Measurements from ENCODE around the gene HSPBAP1.

The HSPBAP1 gene

DNA sequence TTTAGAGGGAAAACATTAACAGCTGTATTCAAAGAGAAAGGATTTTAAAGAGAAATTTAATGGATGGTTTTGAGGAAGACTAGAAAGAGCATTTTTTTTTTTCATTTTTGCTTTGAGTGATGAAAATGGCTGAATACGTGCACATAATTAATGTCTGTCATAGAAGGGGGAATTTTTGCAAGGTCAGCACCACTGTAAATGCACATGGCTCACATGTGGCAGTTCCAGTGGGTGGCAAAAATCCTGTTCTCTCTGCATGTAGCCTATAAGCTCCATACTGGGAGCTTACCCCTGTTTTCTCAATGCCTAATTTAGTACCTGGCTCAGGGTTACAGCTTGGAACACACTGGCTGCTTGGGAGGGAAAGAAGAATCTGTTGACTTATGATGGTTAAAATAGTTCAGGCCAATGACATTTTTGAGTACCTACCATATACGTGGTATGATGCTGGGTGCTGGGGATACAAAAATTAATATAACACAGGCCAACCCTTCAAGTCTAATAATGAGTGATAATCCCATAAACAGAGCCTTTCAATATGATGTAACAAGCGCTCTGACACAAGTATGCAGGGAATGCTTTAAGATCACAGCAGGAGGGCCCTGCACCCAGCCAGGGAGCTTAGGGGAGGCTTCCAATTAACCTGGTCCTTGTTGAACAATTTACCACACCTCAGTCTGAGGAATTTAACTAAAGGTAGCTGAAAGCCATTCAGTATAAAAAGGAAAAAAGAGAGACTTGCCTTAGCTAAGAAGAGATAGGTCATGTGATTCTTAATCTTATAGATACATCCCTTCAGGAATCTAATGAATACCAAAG is 33.0 kb downstream of the HSPBAP1 start:
- no peak overlapping the region for H3K18ac ChIP-seq (ENCODE audit: low read length)
- WGBS, 2 donors (ENCODE audit: extremely low coverage in 2 of 2, insufficient read length in 2 of 2, insufficient replicate concordance in 1 of 2) = no CpG with 5 or more reads among the region's 3 CpGs

GRCh38 chr3:122758877-122759560 is 34.6 kb downstream of the HSPBAP1 start:
- H3K4me1 ChIP-seq (ENCODE audit: control insufficient read depth in 2 of 2, insufficient read depth in 1 of 2, low read depth in 1 of 2, low read length in 2 of 2) = peaks cover 0 to 8% of the 10 kb centered on the region in 2 donors
- no peak overlapping the region for H3K4ac ChIP-seq (ENCODE audit: low read length)
- no peak overlapping the region for H2AFZ ChIP-seq (ENCODE audit: low read length)
- H2BK5ac ChIP-seq (ENCODE audit: low read length) = no peak overlapping the region
- no peak overlapping the region for H3K18ac ChIP-seq (ENCODE audit: low read length)
- no peaks in the 10 kb centered on the region for H3K9me3 ChIP-seq (replicated peaks in 1 of 2; ENCODE audit: control insufficient read depth in 2 of 2, insufficient read depth in 1 of 2, low read depth in 1 of 2, low read length in 2 of 2)
- no peak overlapping the region for H3K4me3 ChIP-seq (ENCODE audit: low read length in 2 of 2)
- H3K79me1 ChIP-seq (ENCODE audit: low read depth, low read length) = no peaks in the 10 kb centered on the region
- WGBS, 2 donors (ENCODE audit: extremely low coverage in 2 of 2, insufficient read length in 2 of 2, insufficient replicate concordance in 1 of 2) = no CpG with 5 or more reads among the region's 3 CpGs
- H2AK5ac ChIP-seq (ENCODE audit: low read depth, low read length) = no peak overlapping the region
- no peak overlapping the region for H2BK15ac ChIP-seq (ENCODE audit: low read length)
- H3K9ac ChIP-seq (ENCODE audit: low read depth, low read length, poor library complexity) = no peak overlapping the region
- no peak overlapping the region for H3K27ac ChIP-seq (replicated peaks; ENCODE audit: low read length)
- H3K23ac ChIP-seq (ENCODE audit: low read depth, low read length, poor library complexity) = no peak overlapping the region
- DNase-seq (ENCODE audit: low spot score) = no peak
- H3K4me2 ChIP-seq (ENCODE audit: insufficient read depth, low read length, poor library complexity, severe bottlenecking) = no peak overlapping the region
- no peak overlapping the region for H2BK120ac ChIP-seq (ENCODE audit: low read depth, low read length)
- no peaks in the 10 kb centered on the region for H3K27me3 ChIP-seq (ENCODE audit: control insufficient read depth in 3 of 3, insufficient read depth in 3 of 3, low read depth in 1 of 3, low read length in 3 of 3)
- no peak overlapping the region for H4K8ac ChIP-seq (ENCODE audit: low read depth, low read length)
- H3K36me3 ChIP-seq (replicated peaks in 1 of 2; ENCODE audit: control insufficient read depth in 2 of 2, insufficient read depth in 2 of 2, low read length in 2 of 2) = peaks cover 0 to 25% of the 10 kb centered on the region in 2 donors
- H2BK12ac ChIP-seq (ENCODE audit: low read length) = no peak overlapping the region
- H3K14ac ChIP-seq (ENCODE audit: low read length) = no peak overlapping the region
- no peak overlapping the region for H4K91ac ChIP-seq (ENCODE audit: low read depth, low read length, poor library complexity)

More for the DNA sequence above, 33.0 kb downstream of the HSPBAP1 start:
- peak; percentile 45 for DNase-seq (ENCODE audit: low spot score)
- no peak overlapping the region for H2BK5ac ChIP-seq (ENCODE audit: low read length)
- no peak overlapping the region for H3K4me3 ChIP-seq (ENCODE audit: low read length in 2 of 2)
- H4K8ac ChIP-seq (ENCODE audit: low read depth, low read length) = no peak overlapping the region
- no peak overlapping the region for H3K23ac ChIP-seq (ENCODE audit: low read depth, low read length, poor library complexity)
- H3K9me3 ChIP-seq (replicated peaks in 1 of 2; ENCODE audit: control insufficient read depth in 2 of 2, insufficient read depth in 1 of 2, low read depth in 1 of 2, low read length in 2 of 2) = no peaks in the 10 kb centered on the region
- no peaks in the 10 kb centered on the region for H3K79me1 ChIP-seq (ENCODE audit: low read depth, low read length)
- H4K91ac ChIP-seq (ENCODE audit: low read depth, low read length, poor library complexity) = no peak overlapping the region
- peaks cover 0 to 15% of the 10 kb centered on the region in 2 donors for H3K36me3 ChIP-seq (replicated peaks in 1 of 2; ENCODE audit: control insufficient read depth in 2 of 2, insufficient read depth in 2 of 2, low read length in 2 of 2)
- H3K4ac ChIP-seq (ENCODE audit: low read length) = no peak overlapping the region
- H3K4me1 ChIP-seq (ENCODE audit: control insufficient read depth in 2 of 2, insufficient read depth in 1 of 2, low read depth in 1 of 2, low read length in 2 of 2) = peaks cover 0 to 8% of the 10 kb centered on the region in 2 donors
- no peak overlapping the region for H2BK15ac ChIP-seq (ENCODE audit: low read length)
- H2BK12ac ChIP-seq (ENCODE audit: low read length) = no peak overlapping the region
- H2AFZ ChIP-seq (ENCODE audit: low read length) = no peak overlapping the region
- no peak overlapping the region for H3K14ac ChIP-seq (ENCODE audit: low read length)
- H2BK120ac ChIP-seq (ENCODE audit: low read depth, low read length) = no peak overlapping the region
- H3K27ac ChIP-seq (replicated peaks; ENCODE audit: low read length) = peak overlapping the region; percentile 2
- no peak overlapping the region for H2AK5ac ChIP-seq (ENCODE audit: low read depth, low read length)
- H3K27me3 ChIP-seq (ENCODE audit: control insufficient read depth in 3 of 3, insufficient read depth in 3 of 3, low read depth in 1 of 3, low read length in 3 of 3) = no peaks in the 10 kb centered on the region
- no peak overlapping the region for H3K9ac ChIP-seq (ENCODE audit: low read depth, low read length, poor library complexity)
- no peak overlapping the region for H3K4me2 ChIP-seq (ENCODE audit: insufficient read depth, low read length, poor library complexity, severe bottlenecking)

DNA sequence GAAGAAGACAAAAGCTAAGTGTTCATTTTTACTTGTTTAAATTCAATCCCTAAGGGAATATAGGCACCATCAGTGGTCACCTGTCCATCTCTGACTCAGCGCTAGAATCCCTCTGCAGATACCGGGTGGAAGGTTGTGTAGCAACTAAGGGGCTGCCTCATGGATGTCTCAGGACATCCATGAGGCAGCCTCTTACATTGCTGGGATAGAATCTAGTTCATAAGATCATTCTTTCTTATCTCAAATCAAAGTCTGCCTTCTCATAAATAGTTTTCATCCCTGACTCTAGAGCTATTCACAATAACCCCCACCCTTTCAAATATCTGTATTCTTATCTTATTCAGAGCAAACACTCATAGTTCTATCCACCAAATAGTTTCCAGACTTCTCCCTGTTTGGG is 38.1 kb downstream of the HSPBAP1 start:
- Histone ChIP-seq H3K79me1 (ENCODE audit: low read depth, low read length) (no peaks in the 10 kb centered on the region), H2BK120ac (ENCODE audit: low read depth, low read length) (no peak overlapping the region), H3K14ac (ENCODE audit: low read length) (no peak overlapping the region), H3K4me1 (ENCODE audit: control insufficient read depth in 2 of 2, insufficient read depth in 1 of 2, low read depth in 1 of 2, low read length in 2 of 2) (peaks cover 0 to under 1% of the 10 kb centered on the region in 2 donors), H3K4me2 (ENCODE audit: insufficient read depth, low read length, poor library complexity, severe bottlenecking) (no peak overlapping the region), H3K4ac (ENCODE audit: low read length) (no peak overlapping the region), H3K9ac (ENCODE audit: low read depth, low read length, poor library complexity) (no peak overlapping the region), H3K18ac (ENCODE audit: low read length) (no peak overlapping the region), H3K23ac (ENCODE audit: low read depth, low read length, poor library complexity) (no peak overlapping the region), H2AK5ac (ENCODE audit: low read depth, low read length) (no peak overlapping the region), H3K36me3 (replicated peaks in 1 of 2; ENCODE audit: control insufficient read depth in 2 of 2, insufficient read depth in 2 of 2, low read length in 2 of 2) (peaks cover 0 to 36% of the 10 kb centered on the region in 2 donors), H2AFZ (ENCODE audit: low read length) (no peak overlapping the region), H2BK15ac (ENCODE audit: low read length) (no peak overlapping the region), H2BK12ac (ENCODE audit: low read length) (no peak overlapping the region), H3K9me3 (replicated peaks in 1 of 2; ENCODE audit: control insufficient read depth in 2 of 2, insufficient read depth in 1 of 2, low read depth in 1 of 2, low read length in 2 of 2) (no peaks in the 10 kb centered on the region), H2BK5ac (ENCODE audit: low read length) (no peak overlapping the region), H3K4me3 (ENCODE audit: low read length in 2 of 2) (no peak overlapping the region), H3K27ac (replicated peaks; ENCODE audit: low read length) (no peak overlapping the region), H4K91ac (ENCODE audit: low read depth, low read length, poor library complexity) (no peak overlapping the region), H3K27me3 (ENCODE audit: control insufficient read depth in 3 of 3, insufficient read depth in 3 of 3, low read depth in 1 of 3, low read length in 3 of 3) (no peaks in the 10 kb centered on the region), H4K8ac (ENCODE audit: low read depth, low read length) (no peak overlapping the region)
- no CpG with 5 or more reads among the region's 2 CpGs for WGBS, 2 donors (ENCODE audit: extremely low coverage in 2 of 2, insufficient read length in 2 of 2, insufficient replicate concordance in 1 of 2)
- DNase-seq (ENCODE audit: low spot score) = no peak

DNA sequence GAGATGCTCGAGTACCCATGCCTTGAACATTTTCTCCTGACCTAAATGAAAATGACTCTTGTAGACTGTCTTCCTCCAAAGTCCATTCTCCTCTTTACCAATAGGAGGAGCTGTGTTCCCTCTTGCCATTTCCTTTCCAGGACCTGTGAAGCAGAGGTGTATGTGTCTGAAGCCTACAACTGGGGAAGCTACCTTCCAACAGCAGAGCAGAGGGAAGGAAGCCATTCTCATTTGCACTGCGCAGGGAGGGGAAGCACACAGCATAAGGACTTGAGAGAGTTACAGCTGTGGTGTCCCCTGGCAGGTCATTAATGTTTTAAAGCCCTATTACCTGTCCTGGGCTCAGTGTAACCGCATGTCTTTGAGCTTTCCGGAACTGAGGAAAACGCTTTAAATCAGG is 38.7 kb downstream of the HSPBAP1 start:
- Histone ChIP-seq H3K4me1 (ENCODE audit: control insufficient read depth in 2 of 2, insufficient read depth in 1 of 2, low read depth in 1 of 2, low read length in 2 of 2) (no peaks in the 10 kb centered on the region), H3K27ac (replicated peaks; ENCODE audit: low read length) (no peak overlapping the region), H3K4me3 (ENCODE audit: low read length in 2 of 2) (no peak overlapping the region), H2AFZ (ENCODE audit: low read length) (no peak overlapping the region), H3K9ac (ENCODE audit: low read depth, low read length, poor library complexity) (no peak overlapping the region), H3K79me1 (ENCODE audit: low read depth, low read length) (no peaks in the 10 kb centered on the region), H3K4me2 (ENCODE audit: insufficient read depth, low read length, poor library complexity, severe bottlenecking) (no peak overlapping the region), H3K14ac (ENCODE audit: low read length) (no peak overlapping the region), H3K4ac (ENCODE audit: low read length) (no peak overlapping the region), H2BK5ac (ENCODE audit: low read length) (no peak overlapping the region), H4K91ac (ENCODE audit: low read depth, low read length, poor library complexity) (no peak overlapping the region), H3K9me3 (replicated peaks in 1 of 2; ENCODE audit: control insufficient read depth in 2 of 2, insufficient read depth in 1 of 2, low read depth in 1 of 2, low read length in 2 of 2) (no peaks in the 10 kb centered on the region), H2BK15ac (ENCODE audit: low read length) (no peak overlapping the region), H2BK12ac (ENCODE audit: low read length) (no peak overlapping the region), H3K36me3 (replicated peaks in 1 of 2; ENCODE audit: control insufficient read depth in 2 of 2, insufficient read depth in 2 of 2, low read length in 2 of 2) (peaks cover 0 to 36% of the 10 kb centered on the region in 2 donors), H2BK120ac (ENCODE audit: low read depth, low read length) (no peak overlapping the region), H3K27me3 (ENCODE audit: control insufficient read depth in 3 of 3, insufficient read depth in 3 of 3, low read depth in 1 of 3, low read length in 3 of 3) (no peaks in the 10 kb centered on the region), H2AK5ac (ENCODE audit: low read depth, low read length) (no peak overlapping the region), H3K23ac (ENCODE audit: low read depth, low read length, poor library complexity) (no peak overlapping the region), H4K8ac (ENCODE audit: low read depth, low read length) (no peak overlapping the region), H3K18ac (ENCODE audit: low read length) (no peak overlapping the region)
- no CpG with 5 or more reads among the region's 5 CpGs for WGBS, 2 donors (ENCODE audit: extremely low coverage in 2 of 2, insufficient read length in 2 of 2, insufficient replicate concordance in 1 of 2)
- DNase-seq (ENCODE audit: low spot score) = peak; percentile 18
